ENCODE results near the gene SHLD1.
"Not testable (repeated sequence)": the region's sequence is repeated elsewhere in the genome, so short reads cannot be mapped to it uniquely, and the experiment has no call there.

The SHLD1 gene

DNA sequence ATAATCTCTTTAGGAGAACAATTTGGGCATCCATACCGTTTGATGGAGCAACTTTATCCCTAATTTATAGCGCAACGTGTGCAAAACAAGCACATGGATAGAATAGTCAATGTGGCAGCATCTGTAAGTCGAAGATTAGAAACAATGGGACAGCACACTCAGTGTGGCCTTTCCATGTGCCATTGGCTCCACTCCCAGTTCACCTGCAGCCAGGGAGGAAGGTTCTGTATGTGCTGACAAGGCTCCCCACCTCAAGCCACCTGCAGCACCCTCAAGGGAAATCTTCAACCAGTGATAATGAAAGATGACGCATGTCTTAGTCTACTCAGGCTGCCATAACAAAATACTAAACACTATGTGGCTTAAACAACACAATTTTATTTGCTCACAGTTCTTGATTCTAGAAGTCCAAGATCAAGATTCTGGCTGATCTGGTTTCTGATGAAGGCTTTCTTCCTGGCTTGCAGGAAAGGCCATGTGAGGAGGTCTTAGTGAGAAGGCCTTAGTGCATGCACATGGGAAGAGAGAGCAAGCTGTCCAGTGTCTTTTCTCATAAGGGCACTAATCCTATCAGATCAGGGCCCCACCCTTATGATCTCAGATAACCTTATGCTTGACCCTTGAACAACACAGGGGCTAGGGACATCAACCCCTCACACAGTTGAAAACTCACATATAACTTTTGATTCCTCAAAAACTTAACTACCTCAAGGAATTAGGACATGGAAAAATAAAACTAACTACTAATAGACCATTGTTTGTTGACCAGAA, 34.9 kb upstream of the SHLD1 start:
- Histone ChIP-seq H3K9ac (ENCODE audit: insufficient read length, low read depth) (no peak overlapping the region), H3K4me3 (ENCODE audit: insufficient read length, low read depth) (no peak overlapping the region), H3K36me3 (ENCODE audit: insufficient read depth, insufficient read length, low read length) (no peaks in the 10 kb centered on the region), H3K9me3 (ENCODE audit: insufficient read depth, low read length) (no peaks in the 10 kb centered on the region), H3K27me3 (ENCODE audit: insufficient read depth, insufficient read length) (no peaks in the 10 kb centered on the region), H3K4me1 (ENCODE audit: insufficient read depth, insufficient read length) (peaks cover 3% of the 10 kb centered on the region)
- no peak for DNase-seq (ENCODE audit: low read depth, low spot score)
- TF ChIP-seq YY1 (IDR thresholded peaks at IDR 0.05; ENCODE audit: insufficient read depth, insufficient read length) (no peak), ZNF274 (IDR thresholded peaks at IDR 0.05; ENCODE audit: low read depth, low read length) (no peak), SUZ12 (IDR thresholded peaks at IDR 0.05; ENCODE audit: extremely low read depth, insufficient read depth, insufficient read length) (no peak)

DNA sequence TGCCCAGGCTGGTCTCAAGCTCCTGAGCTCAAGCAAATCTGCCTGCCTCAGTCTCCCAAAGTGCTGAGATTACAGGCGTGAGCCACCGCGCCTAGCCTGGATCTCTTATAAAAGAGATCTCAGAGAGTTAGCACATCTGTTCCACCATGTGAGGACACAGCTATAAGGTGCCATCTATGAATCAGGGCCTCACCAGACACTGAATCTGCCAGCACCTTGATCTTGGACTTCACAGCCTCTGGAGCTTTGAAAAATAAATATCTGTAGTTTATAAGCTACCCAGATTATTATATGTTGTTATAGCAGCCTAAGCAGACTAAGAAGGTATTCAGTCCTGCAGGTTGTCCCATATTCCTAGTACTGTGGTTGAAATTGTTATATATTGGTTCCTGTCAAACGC, 33.2 kb upstream of the SHLD1 start:
- H3K4me3 ChIP-seq (ENCODE audit: insufficient read length, low read depth), result no peak overlapping the region
- no peak overlapping the region for H3K9ac ChIP-seq (ENCODE audit: insufficient read length, low read depth)
- no peaks in the 10 kb centered on the region for H3K36me3 ChIP-seq (ENCODE audit: insufficient read depth, insufficient read length, low read length)
- DNase-seq (ENCODE audit: low read depth, low spot score), result no peak
- peaks cover 3% of the 10 kb centered on the region for H3K4me1 ChIP-seq (ENCODE audit: insufficient read depth, insufficient read length)
- TF ChIP-seq ZNF274 (IDR thresholded peaks at IDR 0.05; ENCODE audit: low read depth, low read length), result no peak
- no peak for TF ChIP-seq YY1 (IDR thresholded peaks at IDR 0.05; ENCODE audit: insufficient read depth, insufficient read length)
- no peak for TF ChIP-seq SUZ12 (IDR thresholded peaks at IDR 0.05; ENCODE audit: extremely low read depth, insufficient read depth, insufficient read length)
- no peaks in the 10 kb centered on the region for H3K9me3 ChIP-seq (ENCODE audit: insufficient read depth, low read length)
- no peaks in the 10 kb centered on the region for H3K27me3 ChIP-seq (ENCODE audit: insufficient read depth, insufficient read length)

DNA sequence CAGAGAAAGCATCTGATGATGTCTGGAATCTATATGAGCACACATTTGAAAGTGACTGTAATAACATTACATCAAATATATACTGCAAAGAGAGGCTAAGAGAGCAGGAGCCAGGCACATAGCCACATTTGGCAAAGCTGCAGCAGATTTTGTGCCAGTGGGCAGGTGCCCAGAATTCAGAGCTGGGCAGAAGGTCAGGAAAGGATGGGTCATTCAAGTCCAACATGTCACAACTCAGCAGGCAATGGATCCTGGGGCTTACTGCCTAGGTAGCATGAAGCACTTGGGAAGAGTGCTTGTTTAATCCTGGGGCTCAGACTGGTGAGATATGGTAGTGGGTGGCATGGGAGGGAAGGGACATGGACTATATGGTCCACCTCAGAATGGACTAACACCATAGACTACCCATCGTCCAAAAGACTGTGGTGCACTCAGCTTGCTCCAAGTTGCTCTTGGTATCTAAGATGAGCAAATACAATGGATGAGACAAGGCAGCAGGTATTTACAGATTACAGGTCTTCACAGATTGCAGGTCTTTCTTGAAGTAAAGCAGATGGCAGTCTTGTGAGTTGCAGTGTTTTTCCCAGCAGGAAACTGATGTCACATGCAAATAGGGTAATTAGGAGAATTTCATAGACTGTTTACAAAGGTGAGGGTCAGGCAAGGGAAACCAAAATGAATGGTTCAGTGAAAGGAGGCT, 31.2 kb upstream of the SHLD1 start:
- no peak overlapping the region for H3K9ac ChIP-seq (ENCODE audit: insufficient read length, low read depth)
- DNase-seq (ENCODE audit: low read depth, low spot score), result no peak
- H3K27me3 ChIP-seq (ENCODE audit: insufficient read depth, insufficient read length), result no peaks in the 10 kb centered on the region
- H3K9me3 ChIP-seq (ENCODE audit: insufficient read depth, low read length), result no peaks in the 10 kb centered on the region
- TF ChIP-seq ZNF274 (IDR thresholded peaks at IDR 0.05; ENCODE audit: low read depth, low read length), result no peak
- TF ChIP-seq YY1 (IDR thresholded peaks at IDR 0.05; ENCODE audit: insufficient read depth, insufficient read length), result no peak
- no peak for TF ChIP-seq SUZ12 (IDR thresholded peaks at IDR 0.05; ENCODE audit: extremely low read depth, insufficient read depth, insufficient read length)
- no peak overlapping the region for H3K4me3 ChIP-seq (ENCODE audit: insufficient read length, low read depth)
- H3K36me3 ChIP-seq (ENCODE audit: insufficient read depth, insufficient read length, low read length), result no peaks in the 10 kb centered on the region
- H3K4me1 ChIP-seq (ENCODE audit: insufficient read depth, insufficient read length), result peaks cover 3% of the 10 kb centered on the region

DNA sequence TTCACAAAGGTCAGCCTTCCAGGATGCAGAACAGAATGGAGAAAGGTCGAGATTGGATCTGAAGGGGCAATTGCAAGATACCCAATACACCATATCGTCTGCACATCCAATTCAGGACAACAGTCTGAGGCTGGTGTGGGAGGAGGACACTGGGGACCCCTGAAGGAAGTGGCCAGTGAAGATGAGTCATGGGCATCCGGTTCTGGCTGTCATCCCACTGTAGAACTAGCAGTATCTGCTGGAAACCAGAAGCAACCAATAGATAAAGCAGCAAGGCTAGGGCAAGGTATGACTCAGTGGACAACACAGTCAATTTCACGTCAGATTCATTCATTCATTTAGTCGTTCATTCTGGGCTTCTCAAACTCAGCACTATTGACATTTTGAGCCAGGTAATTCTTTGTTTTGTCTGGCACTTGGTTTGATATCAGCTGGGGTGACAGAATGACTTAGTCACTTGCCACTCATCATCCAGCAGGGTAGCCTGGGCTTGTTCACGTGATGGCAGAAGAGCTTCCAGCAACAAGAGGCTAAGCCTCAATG, 30.3 kb upstream of the SHLD1 start:
- Histone ChIP-seq H3K4me1 (ENCODE audit: insufficient read depth, insufficient read length) (peaks cover 2% of the 10 kb centered on the region), H3K9ac (ENCODE audit: insufficient read length, low read depth) (no peak overlapping the region), H3K27me3 (ENCODE audit: insufficient read depth, insufficient read length) (no peaks in the 10 kb centered on the region), H3K36me3 (ENCODE audit: insufficient read depth, insufficient read length, low read length) (no peaks in the 10 kb centered on the region), H3K4me3 (ENCODE audit: insufficient read length, low read depth) (no peak overlapping the region), H3K9me3 (ENCODE audit: insufficient read depth, low read length) (no peaks in the 10 kb centered on the region)
- no peak for TF ChIP-seq ZNF274 (IDR thresholded peaks at IDR 0.05; ENCODE audit: low read depth, low read length)
- DNase-seq (ENCODE audit: low read depth, low spot score), result no peak

DNA sequence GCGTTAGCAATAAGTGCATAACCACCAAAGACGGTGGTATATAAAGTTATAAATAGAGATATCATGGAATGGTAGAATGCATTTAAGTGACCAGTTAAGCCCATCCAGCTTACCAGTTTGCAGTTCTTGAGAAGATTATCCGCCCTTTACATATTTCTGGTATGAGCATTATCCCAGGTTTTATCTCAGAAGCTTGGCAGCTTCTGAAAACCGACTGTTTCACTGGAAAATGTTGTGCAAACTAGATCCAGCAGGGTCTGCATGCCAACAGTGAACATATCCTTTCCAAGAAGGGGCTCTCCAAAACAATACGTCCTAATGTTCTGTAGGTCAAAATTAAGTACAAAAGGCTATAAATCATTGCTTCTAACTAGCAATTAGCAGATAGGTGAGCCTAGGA, 29.5 kb upstream of the SHLD1 start:
- TF ChIP-seq SUZ12 (IDR thresholded peaks at IDR 0.05; ENCODE audit: extremely low read depth, insufficient read depth, insufficient read length) (no peak), YY1 (IDR thresholded peaks at IDR 0.05; ENCODE audit: insufficient read depth, insufficient read length) (no peak), ZNF274 (IDR thresholded peaks at IDR 0.05; ENCODE audit: low read depth, low read length) (no peak)
- H3K27me3 ChIP-seq (ENCODE audit: insufficient read depth, insufficient read length), result no peaks in the 10 kb centered on the region
- H3K4me3 ChIP-seq (ENCODE audit: insufficient read length, low read depth), result no peak overlapping the region
- no peak overlapping the region for H3K9ac ChIP-seq (ENCODE audit: insufficient read length, low read depth)
- DNase-seq (ENCODE audit: low read depth, low spot score), result no peak
- no peaks in the 10 kb centered on the region for H3K36me3 ChIP-seq (ENCODE audit: insufficient read depth, insufficient read length, low read length)
- H3K9me3 ChIP-seq (ENCODE audit: insufficient read depth, low read length), result no peaks in the 10 kb centered on the region
- H3K4me1 ChIP-seq (ENCODE audit: insufficient read depth, insufficient read length), result no peaks in the 10 kb centered on the region

DNA sequence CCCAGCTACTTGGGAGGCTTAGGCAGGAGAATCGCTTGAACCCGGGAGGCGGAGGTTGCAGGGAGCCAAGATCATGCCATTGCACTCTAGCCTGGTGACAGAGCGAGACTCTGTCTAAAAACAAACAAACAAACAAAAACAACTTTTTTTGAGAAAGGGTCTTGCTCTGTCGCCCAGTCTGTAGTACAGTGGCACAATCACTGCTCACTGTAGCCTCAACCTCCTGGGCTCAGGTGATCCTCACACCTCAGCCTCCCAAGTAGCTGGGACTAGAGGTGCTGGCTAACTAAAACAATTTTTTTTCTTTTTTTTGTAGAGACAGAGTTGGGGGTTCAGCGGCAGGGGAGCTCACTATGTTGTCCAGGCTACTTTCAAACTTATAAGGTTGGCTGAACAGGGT, 28.8 kb upstream of the SHLD1 start:
- DNase-seq (ENCODE audit: low read depth, low spot score), result not testable (repeated sequence)

DNA sequence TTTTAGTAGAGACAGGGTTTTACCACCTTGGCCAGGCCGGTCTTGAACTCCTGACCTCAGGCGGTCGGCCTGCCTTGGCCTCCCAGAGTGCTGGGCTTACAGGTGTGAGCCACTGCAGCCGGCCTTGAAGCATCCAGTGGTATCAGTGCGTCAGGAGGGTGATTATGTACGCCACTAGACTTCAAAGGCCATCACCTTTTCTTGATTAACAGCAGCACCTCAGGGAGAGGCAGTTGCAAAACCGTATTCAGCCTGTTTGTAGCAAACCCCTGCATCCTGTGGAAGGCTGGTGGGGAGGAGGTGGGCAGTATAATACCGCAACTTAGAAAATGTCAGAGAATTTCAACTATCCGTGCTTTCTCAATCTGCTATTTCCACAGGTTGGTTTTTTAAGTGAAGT, 27.3 kb upstream of the SHLD1 start:
- no peaks in the 10 kb centered on the region for H3K9me3 ChIP-seq (ENCODE audit: insufficient read depth, low read length)
- no peaks in the 10 kb centered on the region for H3K36me3 ChIP-seq (ENCODE audit: insufficient read depth, insufficient read length, low read length)
- TF ChIP-seq YY1 (IDR thresholded peaks at IDR 0.05; ENCODE audit: insufficient read depth, insufficient read length) (no peak), SUZ12 (IDR thresholded peaks at IDR 0.05; ENCODE audit: extremely low read depth, insufficient read depth, insufficient read length) (no peak), ZNF274 (IDR thresholded peaks at IDR 0.05; ENCODE audit: low read depth, low read length) (no peak)
- no peak for DNase-seq (ENCODE audit: low read depth, low spot score)
- no peaks in the 10 kb centered on the region for H3K27me3 ChIP-seq (ENCODE audit: insufficient read depth, insufficient read length)
- H3K4me3 ChIP-seq (ENCODE audit: insufficient read length, low read depth), result no peak overlapping the region
- no peak overlapping the region for H3K9ac ChIP-seq (ENCODE audit: insufficient read length, low read depth)
- no peaks in the 10 kb centered on the region for H3K4me1 ChIP-seq (ENCODE audit: insufficient read depth, insufficient read length)

More for the DNA sequence above, 28.8 kb upstream of the SHLD1 start:
- not testable (repeated sequence) for H3K4me3 ChIP-seq (ENCODE audit: insufficient read length, low read depth); H3K9ac ChIP-seq (ENCODE audit: insufficient read length, low read depth); H3K27me3 ChIP-seq (ENCODE audit: insufficient read depth, insufficient read length); H3K36me3 ChIP-seq (ENCODE audit: insufficient read depth, insufficient read length, low read length); H3K9me3 ChIP-seq (ENCODE audit: insufficient read depth, low read length); H3K4me1 ChIP-seq (ENCODE audit: insufficient read depth, insufficient read length)

DNA sequence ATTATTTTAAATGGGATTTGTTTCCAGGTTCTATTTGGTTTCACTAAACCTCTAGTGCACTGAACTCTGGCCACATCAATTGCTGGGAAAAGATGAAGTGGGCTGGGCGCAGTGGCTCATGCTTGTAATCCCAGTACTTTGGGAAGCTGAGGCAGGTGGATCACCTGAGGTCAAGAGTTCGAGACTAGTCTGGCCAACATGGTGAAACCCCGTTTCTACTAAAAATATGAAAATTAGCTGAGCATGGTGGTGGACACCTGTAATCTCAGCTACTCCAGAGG, 25.1 kb upstream of the SHLD1 start:
- H3K36me3 ChIP-seq (ENCODE audit: insufficient read depth, insufficient read length, low read length); H3K9me3 ChIP-seq (ENCODE audit: insufficient read depth, low read length); H3K4me3 ChIP-seq (ENCODE audit: insufficient read length, low read depth); H3K4me1 ChIP-seq (ENCODE audit: insufficient read depth, insufficient read length); H3K27me3 ChIP-seq (ENCODE audit: insufficient read depth, insufficient read length); H3K9ac ChIP-seq (ENCODE audit: insufficient read length, low read depth); DNase-seq (ENCODE audit: low read depth, low spot score): not testable (repeated sequence)
